ENCODE results near the gene GM2A. TPM values are rescaled to one million over a fixed set of nuclear protein-coding genes. Genes with fewer than 3 reads are reported as not detected.

GM2A gene
- 103 and 109 TPM in 2 replicates for polyA plus RNA-seq (2013)

GRCh38 chr5:151252762-151253604, at the start of gene GM2A:
GM2A (plus strand) TSS chr5:151253185; CDS start chr5:151253217, 32 bp downstream.
- H2AFZ ChIP-seq (ENCODE audit: insufficient read depth, low read length, poor library complexity), result peak within 1 kb of the TSS; percentile 82
- H3K9ac ChIP-seq (ENCODE audit: low read length), result peak within 1 kb of the TSS; percentile 49
- no peak within 1 kb of the TSS for H2AK5ac ChIP-seq (ENCODE audit: low read length)
- H3K79me1 ChIP-seq (ENCODE audit: low read length), result peaks cover 16% of the 10 kb centered on the region
- peak within 1 kb of the TSS; percentile 88 for H2BK120ac ChIP-seq (ENCODE audit: insufficient read depth, low read length, poor library complexity)
- H2BK5ac ChIP-seq (ENCODE audit: low read depth, low read length, poor library complexity), result peak within 1 kb of the TSS; percentile 58
- no CpG with 5 or more reads among the region's 52 CpGs for WGBS (ENCODE audit: extremely low coverage, insufficient coverage, insufficient read length)
- peak within 1 kb of the TSS; percentile 82 for H4K91ac ChIP-seq (ENCODE audit: low read depth, low read length)
- H3K4me3 ChIP-seq (ENCODE audit: low read depth, low read length), result peak within 1 kb of the TSS; percentile 78
- H3K27me3 ChIP-seq (ENCODE audit: insufficient read depth, low read length), result no peaks in the 10 kb centered on the region
- H3K18ac ChIP-seq (ENCODE audit: low read length), result peak within 1 kb of the TSS; percentile 86
- peak within 1 kb of the TSS; percentile 45 for H4K12ac ChIP-seq (ENCODE audit: low read depth, low read length)
- H3K27ac ChIP-seq (ENCODE audit: low read depth, low read length), result peak within 1 kb of the TSS; percentile 69
- no peaks in the 10 kb centered on the region for H3K36me3 ChIP-seq (ENCODE audit: control insufficient read depth in 1 of 2, insufficient read depth in 2 of 2, low read length in 2 of 2)
- H4K8ac ChIP-seq (ENCODE audit: low read depth, low read length), result peak within 1 kb of the TSS; percentile 67
- peak within 1 kb of the TSS; percentile 33 for H2BK12ac ChIP-seq (ENCODE audit: low read length)
- H3K4me2 ChIP-seq (ENCODE audit: low read length), result peak within 1 kb of the TSS; percentile 95
- H3K4ac ChIP-seq (ENCODE audit: low read depth, low read length), result peak within 1 kb of the TSS; percentile 59
- H3K9me3 ChIP-seq (ENCODE audit: insufficient read depth, low read depth, low read length), result no peaks in the 10 kb centered on the region
- H3K23ac ChIP-seq (ENCODE audit: low read length), result no peak within 1 kb of the TSS
- H3K4me1 ChIP-seq (ENCODE audit: control insufficient read depth in 1 of 2, insufficient read depth in 2 of 2, low read length in 2 of 2), result peaks cover 13 to 14% of the 10 kb centered on the region in 2 experiments
- peak within 1 kb of the TSS; percentile 66 for H3K14ac ChIP-seq (ENCODE audit: low read length)
- peak; percentile 100 for DNase-seq
- H3K79me2 ChIP-seq (ENCODE audit: control insufficient read depth, insufficient read depth, low read length, poor library complexity), result peaks cover 3% of the 10 kb centered on the region

DNA sequence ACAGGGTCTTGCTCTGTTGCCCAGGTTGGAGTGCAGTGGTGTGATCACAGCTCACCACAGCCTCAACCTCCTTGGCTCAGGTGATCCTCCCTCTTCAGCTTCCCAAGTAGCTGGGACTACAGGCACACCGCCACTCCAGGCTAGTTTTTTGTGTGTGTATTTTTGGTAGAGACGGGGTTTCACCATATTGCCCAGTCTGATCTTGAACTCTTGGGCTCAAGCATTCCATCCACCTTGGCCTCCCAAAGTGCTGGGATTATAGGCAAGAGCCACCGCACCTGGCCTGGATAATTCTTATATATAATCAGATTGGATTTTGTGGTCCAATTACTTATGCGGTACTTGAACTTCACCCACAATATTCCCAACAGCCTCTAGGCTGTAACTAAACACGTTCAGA, 48.9 kb upstream of the GM2A start:
- H2AFZ ChIP-seq (ENCODE audit: insufficient read depth, low read length, poor library complexity), result no peak overlapping the region
- H3K18ac ChIP-seq (ENCODE audit: low read length), result no peak overlapping the region
- no peak overlapping the region for H2BK12ac ChIP-seq (ENCODE audit: low read length)
- no peak overlapping the region for H3K4ac ChIP-seq (ENCODE audit: low read depth, low read length)
- no peaks in the 10 kb centered on the region for H3K27me3 ChIP-seq (ENCODE audit: insufficient read depth, low read length)
- H3K14ac ChIP-seq (ENCODE audit: low read length), result no peak overlapping the region
- DNase-seq, result no peak
- H4K12ac ChIP-seq (ENCODE audit: low read depth, low read length), result no peak overlapping the region
- H3K36me3 ChIP-seq (ENCODE audit: control insufficient read depth in 1 of 2, insufficient read depth in 2 of 2, low read length in 2 of 2), result no peaks in the 10 kb centered on the region
- no peak overlapping the region for H2BK5ac ChIP-seq (ENCODE audit: low read depth, low read length, poor library complexity)
- WGBS (ENCODE audit: extremely low coverage, insufficient coverage, insufficient read length), result no CpG with 5 or more reads among the region's 5 CpGs
- H4K91ac ChIP-seq (ENCODE audit: low read depth, low read length), result no peak overlapping the region
- H4K8ac ChIP-seq (ENCODE audit: low read depth, low read length), result no peak overlapping the region
- no peaks in the 10 kb centered on the region for H3K9me3 ChIP-seq (ENCODE audit: insufficient read depth, low read depth, low read length)
- no peaks in the 10 kb centered on the region for H3K79me2 ChIP-seq (ENCODE audit: control insufficient read depth, insufficient read depth, low read length, poor library complexity)
- no peak overlapping the region for H3K9ac ChIP-seq (ENCODE audit: low read length)
- no peak overlapping the region for H3K27ac ChIP-seq (ENCODE audit: low read depth, low read length)
- H3K4me3 ChIP-seq (ENCODE audit: low read depth, low read length), result no peak overlapping the region
- H3K4me1 ChIP-seq (ENCODE audit: control insufficient read depth in 1 of 2, insufficient read depth in 2 of 2, low read length in 2 of 2), result peaks cover 12% of the 10 kb centered on the region in 2 experiments
- no peak overlapping the region for H3K4me2 ChIP-seq (ENCODE audit: low read length)
- no peak overlapping the region for H3K23ac ChIP-seq (ENCODE audit: low read length)
- H2BK120ac ChIP-seq (ENCODE audit: insufficient read depth, low read length, poor library complexity), result no peak overlapping the region
- no peaks in the 10 kb centered on the region for H3K79me1 ChIP-seq (ENCODE audit: low read length)
- H2AK5ac ChIP-seq (ENCODE audit: low read length), result no peak overlapping the region

DNA sequence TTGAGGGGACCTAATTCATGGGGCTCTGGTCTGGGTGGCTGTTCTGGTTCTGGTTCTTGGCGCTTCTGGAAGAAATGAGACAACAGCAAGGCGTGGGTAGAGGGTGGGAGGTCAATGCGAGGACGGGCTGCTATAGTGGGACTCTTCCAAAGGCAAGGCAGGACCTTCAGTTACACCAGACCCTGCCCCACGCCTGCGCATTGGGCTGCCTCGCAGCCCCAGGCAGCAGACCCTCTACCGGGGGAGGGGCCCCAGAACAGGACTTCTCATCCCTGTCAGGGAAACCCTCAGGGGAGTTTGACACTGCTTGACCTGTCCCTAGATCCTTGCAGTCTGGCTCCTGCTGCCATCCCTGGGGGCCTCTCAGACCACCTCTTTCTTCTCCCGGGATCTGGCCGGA, 47.6 kb upstream of the GM2A start:
- no peak for DNase-seq
- Histone ChIP-seq H4K8ac (ENCODE audit: low read depth, low read length) (no peak overlapping the region), H3K27ac (ENCODE audit: low read depth, low read length) (no peak overlapping the region), H3K4ac (ENCODE audit: low read depth, low read length) (no peak overlapping the region), H4K91ac (ENCODE audit: low read depth, low read length) (peak overlapping the region; percentile 31), H3K4me3 (ENCODE audit: low read depth, low read length) (no peak overlapping the region), H2AK5ac (ENCODE audit: low read length) (no peak overlapping the region), H3K9ac (ENCODE audit: low read length) (no peak overlapping the region), H2BK5ac (ENCODE audit: low read depth, low read length, poor library complexity) (no peak overlapping the region), H3K79me1 (ENCODE audit: low read length) (no peaks in the 10 kb centered on the region), H2AFZ (ENCODE audit: insufficient read depth, low read length, poor library complexity) (no peak overlapping the region), H2BK12ac (ENCODE audit: low read length) (peak overlapping the region; percentile 68), H2BK120ac (ENCODE audit: insufficient read depth, low read length, poor library complexity) (no peak overlapping the region), H3K36me3 (ENCODE audit: control insufficient read depth in 1 of 2, insufficient read depth in 2 of 2, low read length in 2 of 2) (no peaks in the 10 kb centered on the region), H4K12ac (ENCODE audit: low read depth, low read length) (no peak overlapping the region), H3K23ac (ENCODE audit: low read length) (no peak overlapping the region), H3K27me3 (ENCODE audit: insufficient read depth, low read length) (no peaks in the 10 kb centered on the region), H3K4me2 (ENCODE audit: low read length) (no peak overlapping the region), H3K79me2 (ENCODE audit: control insufficient read depth, insufficient read depth, low read length, poor library complexity) (no peaks in the 10 kb centered on the region), H3K14ac (ENCODE audit: low read length) (no peak overlapping the region), H3K9me3 (ENCODE audit: insufficient read depth, low read depth, low read length) (no peaks in the 10 kb centered on the region), H3K4me1 (ENCODE audit: control insufficient read depth in 1 of 2, insufficient read depth in 2 of 2, low read length in 2 of 2) (peaks cover 12% of the 10 kb centered on the region in 2 experiments), H3K18ac (ENCODE audit: low read length) (no peak overlapping the region)
- no CpG with 5 or more reads among the region's 10 CpGs for WGBS (ENCODE audit: extremely low coverage, insufficient coverage, insufficient read length)

- no peak overlapping the region for H3K4me3 ChIP-seq (ENCODE audit: low read depth, low read length)
- H2BK120ac ChIP-seq (ENCODE audit: insufficient read depth, low read length, poor library complexity), result no peak overlapping the region
- no peak overlapping the region for H3K27ac ChIP-seq (ENCODE audit: low read depth, low read length)
- H3K36me3 ChIP-seq (ENCODE audit: control insufficient read depth in 1 of 2, insufficient read depth in 2 of 2, low read length in 2 of 2), result no peaks in the 10 kb centered on the region
- H2AK5ac ChIP-seq (ENCODE audit: low read length), result peak overlapping the region; percentile 39
- no peak overlapping the region for H2BK12ac ChIP-seq (ENCODE audit: low read length)
- no peaks in the 10 kb centered on the region for H3K79me2 ChIP-seq (ENCODE audit: control insufficient read depth, insufficient read depth, low read length, poor library complexity)
- no peak overlapping the region for H4K12ac ChIP-seq (ENCODE audit: low read depth, low read length)
- H2BK5ac ChIP-seq (ENCODE audit: low read depth, low read length, poor library complexity), result no peak overlapping the region
- H4K8ac ChIP-seq (ENCODE audit: low read depth, low read length), result no peak overlapping the region
- no peaks in the 10 kb centered on the region for H3K79me1 ChIP-seq (ENCODE audit: low read length)
- H3K18ac ChIP-seq (ENCODE audit: low read length), result no peak overlapping the region
- H2AFZ ChIP-seq (ENCODE audit: insufficient read depth, low read length, poor library complexity), result no peak overlapping the region
- no peak overlapping the region for H4K91ac ChIP-seq (ENCODE audit: low read depth, low read length)
- DNase-seq, result no peak
- H3K9me3 ChIP-seq (ENCODE audit: insufficient read depth, low read depth, low read length), result no peaks in the 10 kb centered on the region
- H3K4me1 ChIP-seq (ENCODE audit: control insufficient read depth in 1 of 2, insufficient read depth in 2 of 2, low read length in 2 of 2), result peaks cover 17 to 19% of the 10 kb centered on the region in 2 experiments
- no peaks in the 10 kb centered on the region for H3K27me3 ChIP-seq (ENCODE audit: insufficient read depth, low read length)
- no peak overlapping the region for H3K9ac ChIP-seq (ENCODE audit: low read length)
- no CpG with 5 or more reads among the region's 5 CpGs for WGBS (ENCODE audit: extremely low coverage, insufficient coverage, insufficient read length)
- H3K14ac ChIP-seq (ENCODE audit: low read length), result no peak overlapping the region
- no peak overlapping the region for H3K23ac ChIP-seq (ENCODE audit: low read length)
- no peak overlapping the region for H3K4me2 ChIP-seq (ENCODE audit: low read length)
- no peak overlapping the region for H3K4ac ChIP-seq (ENCODE audit: low read depth, low read length)
Observed at GRCh38 chr5:151208481-151208914, 44.5 kb upstream of the GM2A start.

Data from trophoblast cell (in vitro differentiated cells and primary cell).